D721Med (cell line): ENCODE results near the gene DLGAP1.
A peak's percentile ranks its signal among the peaks of the same experiment; 100 is the strongest.

Source experiments
- DNase-seq: peaks from one replicate; pipeline ENCODE4 v3.0.0; 2011; ENCODE audit warnings: low spot score; ENCODE audit not compliant: insufficient read length
- FAIRE-seq: peaks from 2 replicates; lab custom pipeline; 2011; peaks lifted over from hg19 to GRCh38; lab: Jason Lieb, UNC
- CTCF ChIP-seq: IDR thresholded peaks from 2 replicates; pipeline ENCODE4 v1.5.1; 2012; ENCODE audit warnings: mild to moderate bottlenecking, control low read depth; ENCODE audit not compliant: insufficient read depth; ENCODE audit errors: missing control alignments

The DLGAP1 gene

GRCh38 chr18:3451989-3452749 is 1002.9 kb downstream of the DLGAP1 start:
- FAIRE-seq = no peak
- no peak for DNase-seq
- no peak for TF ChIP-seq CTCF

- TF ChIP-seq CTCF = no peak
- DNase-seq = peak; percentile 57
- FAIRE-seq = no peak
Measured at GRCh38 chr18:3451183-3451988, 1003.7 kb downstream of the DLGAP1 start.

GRCh38 chr18:3450799-3451182 is 1004.3 kb downstream of the DLGAP1 start:
- DNase-seq (no peak), FAIRE-seq (no peak)
- TF ChIP-seq CTCF = no peak

GRCh38 chr18:3450012-3450798 is 1004.9 kb downstream of the DLGAP1 start, which contains the start of gene TGIF1:
Gene TGIF1 (plus strand): TSS chr18:3450172. CDS start chr18:3450490, 318 bp downstream.
- no peak for TF ChIP-seq CTCF
- no peak for FAIRE-seq

GRCh38 chr18:3449512-3450011 is 1005.5 kb downstream of the DLGAP1 start:
- TF ChIP-seq CTCF = no peak

More at GRCh38 chr18:3450012-3450798, 1004.9 kb downstream of the DLGAP1 start, which contains the start of gene TGIF1:
- no peak for DNase-seq

GRCh38 chr18:3448838-3449511 is 1006.1 kb downstream of the DLGAP1 start:
- no peak for DNase-seq
- TF ChIP-seq CTCF = no peak

More at GRCh38 chr18:3449512-3450011, 1005.5 kb downstream of the DLGAP1 start:
- DNase-seq (no peak), FAIRE-seq (no peak)

More at GRCh38 chr18:3448838-3449511, 1006.1 kb downstream of the DLGAP1 start:
- FAIRE-seq = no peak
